GM13976 (cell line): ENCODE measurements around the gene GRID1.

ENCODE experiments used
- DNase-seq: peaks from one replicate; pipeline ENCODE4 v3.0.0; 2012; ENCODE audit warnings: low spot score
- CTCF ChIP-seq: IDR thresholded peaks from 2 replicates; pipeline ENCODE4 v1.5.1; 2012; ENCODE audit warnings: borderline replicate concordance, mild to moderate bottlenecking; ENCODE audit not compliant: insufficient read depth; ENCODE audit errors: extremely low read depth, missing control alignments, control extremely low read depth
- in situ Hi-C: fragments of 300-500 bp; cut with MboI; formaldehyde crosslinking; loops from one replicate; pipeline ENCODE4 v1.12.0; 2022; ENCODE audit warnings: low sequenced_read_pairs, mixed read lengths, inconsistent platforms; ENCODE audit not compliant: unreplicated experiment

GRID1 gene

GRCh38 chr10:86068231-86069054 is 298.2 kb downstream of the GRID1 start:
- no peak for TF ChIP-seq CTCF
- in situ Hi-C loops = no loop called here
- DNase-seq = no peak

GRCh38 chr10:86067436-86068050 is 299.1 kb downstream of the GRID1 start:
- no peak for DNase-seq
- no peak for TF ChIP-seq CTCF
- in situ Hi-C loops = no loop called here

- in situ Hi-C loops = no loop called here
- no peak for TF ChIP-seq CTCF
- DNase-seq = no peak
These were observed 299.9 kb downstream of the GRID1 start for GRCh38 chr10:86066696-86067095.

GRCh38 chr10:86065711-86066251 is 300.8 kb downstream of the GRID1 start:
- TF ChIP-seq CTCF = no peak
- no peak for DNase-seq
- in situ Hi-C loops = no loop called here

- in situ Hi-C loops = no loop called here
- no peak for DNase-seq
- TF ChIP-seq CTCF = no peak
These were observed 301.5 kb downstream of the GRID1 start for GRCh38 chr10:86064931-86065662.

GRCh38 chr10:86064219-86064618 is 302.4 kb downstream of the GRID1 start:
- in situ Hi-C loops = no loop called here
- DNase-seq = no peak
- TF ChIP-seq CTCF = no peak
